GM12872 (cell line): ENCODE data around the gene VKORC1.

Experiments
- TF ChIP-seq, protein P1 (sequence below): IDR thresholded peaks from 3 replicates; pipeline ENCODE4 v1.5.1; 2011; ENCODE audit warnings: low read depth, mild to moderate bottlenecking, low read length, moderate library complexity; ENCODE audit not compliant: insufficient read depth

VKORC1 gene

GRCh38 chr16:31080035-31080629, 14.5 kb downstream of the VKORC1 start:
- TF ChIP-seq, protein P1, sequence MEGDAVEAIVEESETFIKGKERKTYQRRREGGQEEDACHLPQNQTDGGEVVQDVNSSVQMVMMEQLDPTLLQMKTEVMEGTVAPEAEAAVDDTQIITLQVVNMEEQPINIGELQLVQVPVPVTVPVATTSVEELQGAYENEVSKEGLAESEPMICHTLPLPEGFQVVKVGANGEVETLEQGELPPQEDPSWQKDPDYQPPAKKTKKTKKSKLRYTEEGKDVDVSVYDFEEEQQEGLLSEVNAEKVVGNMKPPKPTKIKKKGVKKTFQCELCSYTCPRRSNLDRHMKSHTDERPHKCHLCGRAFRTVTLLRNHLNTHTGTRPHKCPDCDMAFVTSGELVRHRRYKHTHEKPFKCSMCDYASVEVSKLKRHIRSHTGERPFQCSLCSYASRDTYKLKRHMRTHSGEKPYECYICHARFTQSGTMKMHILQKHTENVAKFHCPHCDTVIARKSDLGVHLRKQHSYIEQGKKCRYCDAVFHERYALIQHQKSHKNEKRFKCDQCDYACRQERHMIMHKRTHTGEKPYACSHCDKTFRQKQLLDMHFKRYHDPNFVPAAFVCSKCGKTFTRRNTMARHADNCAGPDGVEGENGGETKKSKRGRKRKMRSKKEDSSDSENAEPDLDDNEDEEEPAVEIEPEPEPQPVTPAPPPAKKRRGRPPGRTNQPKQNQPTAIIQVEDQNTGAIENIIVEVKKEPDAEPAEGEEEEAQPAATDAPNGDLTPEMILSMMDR: no peak

DNA sequence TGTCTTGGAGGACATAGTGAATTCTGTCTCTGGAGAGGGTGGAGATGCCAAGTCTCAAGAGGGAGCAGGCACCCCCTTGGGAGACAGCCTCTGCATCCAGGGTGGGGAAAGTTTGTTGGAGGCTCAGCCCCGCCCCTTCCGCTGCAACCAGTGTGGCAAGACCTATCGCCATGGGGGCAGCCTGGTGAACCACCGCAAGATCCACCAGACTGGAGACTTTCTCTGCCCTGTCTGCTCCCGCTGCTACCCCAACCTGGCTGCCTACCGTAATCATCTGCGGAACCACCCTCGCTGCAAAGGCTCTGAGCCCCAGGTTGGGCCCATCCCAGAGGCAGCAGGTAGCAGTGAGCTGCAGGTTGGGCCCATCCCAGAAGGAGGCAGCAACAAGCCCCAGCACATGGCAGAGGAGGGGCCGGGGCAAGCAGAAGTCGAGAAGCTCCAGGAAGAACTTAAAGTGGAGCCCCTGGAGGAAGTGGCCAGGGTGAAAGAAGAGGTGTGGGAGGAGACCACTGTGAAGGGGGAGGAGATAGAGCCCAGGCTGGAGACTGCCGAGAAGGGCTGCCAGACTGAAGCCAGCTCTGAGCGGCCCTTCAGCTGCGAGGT, 15.2 kb downstream of the VKORC1 start:
- TF ChIP-seq, protein P1: no peak

DNA sequence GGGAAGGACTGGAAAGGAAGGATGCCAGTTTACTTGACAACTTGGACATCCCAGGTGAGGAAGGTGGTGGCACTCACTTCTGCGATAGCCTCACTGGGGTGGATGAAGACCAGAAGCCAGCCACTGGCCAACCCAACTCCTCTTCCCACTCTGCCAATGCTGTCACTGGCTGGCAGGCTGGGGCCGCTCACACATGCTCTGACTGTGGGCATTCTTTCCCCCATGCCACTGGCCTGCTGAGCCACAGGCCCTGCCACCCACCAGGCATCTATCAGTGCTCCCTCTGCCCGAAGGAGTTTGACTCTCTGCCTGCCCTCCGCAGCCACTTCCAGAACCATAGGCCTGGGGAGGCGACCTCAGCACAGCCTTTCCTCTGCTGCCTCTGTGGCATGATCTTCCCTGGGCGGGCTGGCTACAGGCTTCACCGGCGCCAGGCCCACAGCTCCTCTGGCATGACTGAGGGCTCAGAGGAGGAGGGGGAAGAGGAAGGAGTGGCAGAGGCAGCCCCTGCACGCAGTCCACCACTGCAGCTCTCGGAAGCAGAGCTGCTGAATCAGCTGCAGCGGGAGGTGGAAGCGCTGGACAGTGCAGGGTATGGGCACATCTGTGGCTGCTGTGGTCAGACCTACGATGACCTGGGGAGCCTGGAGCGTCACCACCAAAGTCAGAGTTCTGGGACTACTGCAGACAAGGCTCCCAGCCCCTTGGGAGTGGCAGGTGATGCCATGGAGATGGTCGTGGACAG, 15.8 kb downstream of the VKORC1 start:
- TF ChIP-seq, protein P1: no peak

- TF ChIP-seq, protein P1: 0 out of 3 replicates have a peak, but pooled peaks have one; percentile 15
Observed at GRCh38 chr16:31077592-31078396, 16.8 kb downstream of the VKORC1 start.

DNA sequence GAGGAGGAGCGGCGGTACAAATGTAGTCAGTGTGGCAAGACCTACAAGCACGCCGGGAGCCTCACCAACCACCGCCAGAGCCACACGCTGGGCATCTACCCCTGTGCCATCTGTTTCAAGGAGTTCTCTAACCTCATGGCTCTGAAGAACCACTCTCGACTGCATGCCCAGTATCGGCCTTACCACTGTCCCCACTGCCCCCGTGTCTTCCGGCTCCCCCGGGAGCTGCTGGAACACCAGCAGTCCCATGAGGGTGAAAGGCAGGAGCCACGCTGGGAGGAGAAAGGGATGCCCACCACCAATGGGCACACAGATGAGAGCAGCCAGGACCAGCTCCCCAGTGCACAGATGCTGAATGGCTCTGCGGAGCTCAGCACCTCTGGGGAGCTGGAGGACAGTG, 17.6 kb downstream of the VKORC1 start:
- TF ChIP-seq, protein P1: no peak

GRCh38 chr16:31076319-31076718, 18.3 kb downstream of the VKORC1 start:
- TF ChIP-seq, protein P1: no peak

DNA sequence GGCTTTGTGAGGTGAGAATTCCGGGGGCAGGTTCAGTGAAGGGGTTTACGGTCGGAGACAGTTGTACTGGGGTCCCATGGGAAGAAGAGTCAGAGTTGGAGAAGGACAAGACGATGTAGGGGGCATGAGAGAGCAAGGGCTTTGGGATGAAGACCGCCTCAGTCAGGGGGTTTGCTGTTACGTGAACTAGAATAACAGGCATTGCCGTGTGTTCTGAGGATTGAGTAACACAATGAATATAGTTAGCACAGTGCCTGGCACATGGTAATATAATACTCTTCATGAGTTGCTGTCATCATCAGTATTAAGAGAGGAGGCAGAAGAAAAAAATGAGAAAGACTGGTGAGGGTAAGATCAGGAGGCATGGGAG, 19.8 kb downstream of the VKORC1 start:
- TF ChIP-seq, protein P1: 0 out of 3 replicates have a peak, but pooled peaks have one; percentile 3
